Activated CD8-positive, alpha-beta T cell treated with anti-CD3 and anti-CD28 coated beads for 36 hours (primary cell): ENCODE data around the gene NFKBIZ. TPM values are rescaled to one million over a fixed set of nuclear protein-coding genes. Genes with fewer than 3 reads are reported as not detected.
"Not testable (repeated sequence)": the region's sequence is repeated elsewhere in the genome, so short reads cannot be mapped to it uniquely, and the experiment has no call there.

ENCODE experiments used
- ATAC-seq: fragments of 200-7000 bp; cut with Tn5 transposase; one replicate; pipeline ENCODE4 v1.10.0; 2021; ENCODE audit warnings: mild to moderate bottlenecking, moderate library complexity
- CTCF ChIA-PET: fragments of 350-600 bp; sonication (Branson Sonifier 250); formaldehyde crosslinking; loops from one replicate; lab custom pipeline; 2021; ENCODE audit warnings: antibody characterized with exemption; lab: Charles Lee
- POLR2A ChIA-PET: fragments of 350-600 bp; sonication (Branson Sonifier 250); formaldehyde crosslinking; loops from one replicate; lab custom pipeline; 2021; ENCODE audit warnings: antibody characterized with exemption; lab: Charles Lee
- DNase-seq: peaks from one replicate; pipeline ENCODE4 v3.0.0-alpha.2; 2020
- H3K27ac Mint-ChIP-seq: one replicate; pipeline ENCODE4 v1.8.0; 2021; ENCODE audit warnings: mild to moderate bottlenecking, mixed read lengths
- H3K27me3 Mint-ChIP-seq: one replicate; pipeline ENCODE4 v1.8.0; 2021; ENCODE audit warnings: mixed read lengths
- H3K36me3 Mint-ChIP-seq: one replicate; pipeline ENCODE4 v1.8.0; 2021; ENCODE audit warnings: low read depth, mixed read lengths
- H3K4me1 Mint-ChIP-seq: one replicate; pipeline ENCODE4 v1.8.0; 2021; ENCODE audit warnings: low read depth, mixed read lengths
- H3K4me3 Mint-ChIP-seq: one replicate; pipeline ENCODE4 v1.8.0; 2021; ENCODE audit warnings: mild to moderate bottlenecking, moderate library complexity, mixed read lengths
- H3K9me3 Mint-ChIP-seq: one replicate; pipeline ENCODE4 v1.8.0; 2021; ENCODE audit warnings: mixed read lengths
- CTCF ChIP-seq: fragments of 200-600 bp; IDR thresholded peaks from one replicate; pipeline ENCODE4 v1.8.0; 2022; ENCODE audit warnings: antibody characterized with exemption, mild to moderate bottlenecking
- intact Hi-C: fragments of 100-400 bp; cut with micrococcal nuclease; formaldehyde crosslinking; loops from one replicate; pipeline ENCODE4 v1.10.0; 2022
- total RNA-seq, 2 experiments: library from RNA; stranded (reverse); gene quantifications; one replicate each; pipeline ENCODE4 v1.2.3, GENCODE V29; 2021

The NFKBIZ gene
- total RNA-seq, 2 experiments from 2014 or later: 62.1 to 70.6 TPM

- Mint-ChIP-seq H3K36me3 (no peaks in the 10 kb centered on the region), H3K27me3 (no peaks in the 10 kb centered on the region), H3K27ac (no peak overlapping the region), H3K4me1 (no peaks in the 10 kb centered on the region), H3K4me3 (no peak overlapping the region), H3K9me3 (peaks cover 3% of the 10 kb centered on the region)
- POLR2A ChIA-PET: no interaction called here
- TF ChIP-seq CTCF: no peak
- CTCF ChIA-PET: no interaction called here
- ATAC-seq: no peak
- intact Hi-C loops: no loop called here
- no peak for DNase-seq
Measured at GRCh38 chr3:101878589-101878988, 29.3 kb downstream of the NFKBIZ start.

DNA sequence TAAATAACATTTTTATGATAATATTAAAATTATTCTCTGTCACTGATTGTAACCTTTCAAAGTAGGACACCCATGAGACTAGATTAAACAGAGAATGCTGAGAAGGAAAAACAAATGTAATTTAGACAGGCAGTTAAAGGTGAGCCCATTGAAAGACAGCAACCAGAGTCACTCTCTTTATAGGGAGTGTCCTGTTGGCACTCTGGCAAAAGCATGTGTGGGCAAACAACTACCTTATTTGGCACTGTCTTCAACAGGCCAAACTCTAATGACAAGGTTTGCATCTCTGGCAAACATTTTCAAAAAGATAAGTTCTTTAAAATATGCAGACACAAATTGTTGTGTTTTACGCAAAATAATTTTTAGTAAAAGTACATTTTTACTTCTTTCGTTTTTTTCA is 29.8 kb downstream of the NFKBIZ start:
- Mint-ChIP-seq H3K4me1 (no peaks in the 10 kb centered on the region), H3K27me3 (no peaks in the 10 kb centered on the region), H3K4me3 (no peak overlapping the region), H3K9me3 (peaks cover 3% of the 10 kb centered on the region), H3K27ac (no peak overlapping the region), H3K36me3 (no peaks in the 10 kb centered on the region)
- ChIA-PET POLR2A (no interaction called here), CTCF (no interaction called here)
- DNase-seq (no peak), ATAC-seq (no peak)
- intact Hi-C loops: no loop called here
- no peak for TF ChIP-seq CTCF

GRCh38 chr3:101879623-101880284 is 30.4 kb downstream of the NFKBIZ start:
- Mint-ChIP-seq H3K4me1 (no peaks in the 10 kb centered on the region), H3K27me3 (no peaks in the 10 kb centered on the region), H3K4me3 (no peak overlapping the region), H3K9me3 (peaks cover 3% of the 10 kb centered on the region), H3K36me3 (no peaks in the 10 kb centered on the region), H3K27ac (no peak overlapping the region)
- ChIA-PET CTCF (interaction anchor here (1.7 kb wide), 1 partner anchor 65 kb away, joined by 4 read pairs; no protein-coding TSS in a partner anchor), POLR2A (no interaction called here)
- no peak for ATAC-seq
- no peak for TF ChIP-seq CTCF
- intact Hi-C loops: no loop called here
- DNase-seq: no peak

DNA sequence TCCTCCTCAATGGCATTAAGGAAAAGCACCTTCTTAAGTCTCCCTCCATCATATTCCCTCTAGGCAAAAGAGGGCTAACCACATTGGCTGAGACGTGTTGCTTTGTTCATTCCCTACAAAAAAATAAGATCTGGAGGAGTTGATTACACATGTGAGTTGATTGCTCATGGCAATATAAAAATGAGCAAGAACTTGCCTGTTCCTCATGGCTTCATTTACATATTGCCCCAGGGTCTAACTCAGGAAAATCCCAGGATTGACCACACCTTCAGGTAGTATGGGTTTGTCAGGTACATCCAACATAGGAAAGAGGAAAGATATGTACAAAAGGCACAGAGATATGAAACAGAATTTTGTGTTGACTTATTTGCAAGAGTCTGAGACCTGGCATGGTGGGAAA is 35.5 kb downstream of the NFKBIZ start:
- H3K9me3 Mint-ChIP-seq: peaks cover 2% of the 10 kb centered on the region
- H3K36me3 Mint-ChIP-seq: no peaks in the 10 kb centered on the region
- no peak for TF ChIP-seq CTCF
- H3K27ac Mint-ChIP-seq: no peak overlapping the region
- intact Hi-C loops: no loop called here
- DNase-seq (no peak), ATAC-seq (no peak)
- ChIA-PET POLR2A (no interaction called here), CTCF (no interaction called here)
- no peaks in the 10 kb centered on the region for H3K4me1 Mint-ChIP-seq
- no peak overlapping the region for H3K4me3 Mint-ChIP-seq
- H3K27me3 Mint-ChIP-seq: no peaks in the 10 kb centered on the region

GRCh38 chr3:101885584-101885983 is 36.3 kb downstream of the NFKBIZ start:
- H3K9me3 Mint-ChIP-seq, intact Hi-C loops, H3K27me3 Mint-ChIP-seq, DNase-seq, H3K27ac Mint-ChIP-seq, ATAC-seq, H3K36me3 Mint-ChIP-seq, H3K4me3 Mint-ChIP-seq, H3K4me1 Mint-ChIP-seq, POLR2A ChIA-PET, CTCF ChIA-PET: not testable (repeated sequence)
